Activated T-cell treated with anti-CD3 and anti-CD28 coated beads, Interleukin-2, amount 50 U/mL, for 72 hours (primary cell): ENCODE measurements around the gene OPTC. TPM values are rescaled to one million over a fixed set of nuclear protein-coding genes. Genes with fewer than 3 reads are reported as not detected.
"Not testable (repeated sequence)": the region's sequence is repeated elsewhere in the genome, so short reads cannot be mapped to it uniquely, and the experiment has no call there.

Experiments
- ATAC-seq, 2 donors: fragments of 150-1000 bp; cut with Tn5 transposase; replicated peaks in 1 of 2; 2 replicates each; pipeline ENCODE4 v1.10.0; 2021; ENCODE audit warnings: moderate library complexity in 2 of 2, mild to moderate bottlenecking in 1 of 2
- DNase-seq, 2 donors: peaks; one replicate each; pipeline ENCODE4 v3.0.0; 2021 to 2022; ENCODE audit warnings: mixed read lengths in 1 of 2
- H3K27ac Mint-ChIP-seq: one replicate; pipeline ENCODE4 v1.8.0; 2022; ENCODE audit warnings: mild to moderate bottlenecking, moderate library complexity, mixed read lengths
- H3K27me3 Mint-ChIP-seq: one replicate; pipeline ENCODE4 v1.8.0; 2022; ENCODE audit warnings: low read depth, mixed read lengths
- H3K36me3 Mint-ChIP-seq, 2 donors: one replicate each; pipeline ENCODE4 v1.8.0; 2022; ENCODE audit warnings: mixed read lengths in 2 of 2, mild to moderate bottlenecking in 1 of 2; ENCODE audit not compliant: insufficient read depth in 2 of 2
- H3K4me1 Mint-ChIP-seq: one replicate; pipeline ENCODE4 v1.8.0; 2022; ENCODE audit warnings: low read depth, mixed read lengths
- H3K4me3 Mint-ChIP-seq, 2 donors: one replicate each; pipeline ENCODE4 v1.8.0; 2022; ENCODE audit warnings: mild to moderate bottlenecking in 2 of 2, mixed read lengths in 2 of 2, moderate library complexity in 2 of 2
- H3K9me3 Mint-ChIP-seq, 2 donors: one replicate each; pipeline ENCODE4 v1.8.0; 2022; ENCODE audit warnings: mixed read lengths in 2 of 2
- total RNA-seq, 2 donors: library from RNA; stranded (reverse); gene quantifications; one replicate each; pipeline ENCODE4 v1.2.3, GENCODE V29; 2022

OPTC gene
- total RNA-seq, 2 donors from 2014 or later: not detected

DNA sequence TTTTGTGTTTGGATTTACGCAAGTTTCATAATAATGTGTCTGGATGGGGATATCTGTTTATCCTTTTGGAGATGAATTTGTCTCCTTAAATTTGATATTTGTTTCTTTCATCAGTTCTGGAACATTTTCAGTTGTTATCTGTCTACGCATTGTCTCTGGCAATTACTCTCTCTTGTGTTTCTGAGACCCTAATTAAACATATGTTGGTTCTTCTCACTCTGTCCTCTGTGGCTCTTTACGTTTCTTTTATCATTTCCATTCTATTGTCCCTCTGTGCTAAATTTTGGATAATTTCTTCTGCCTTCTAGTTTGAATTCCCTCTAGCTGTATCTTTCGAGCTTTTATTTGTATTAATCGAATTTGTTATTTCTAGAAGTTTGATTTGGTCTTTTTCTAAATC, 35.9 kb upstream of the OPTC start:
- H3K27me3 Mint-ChIP-seq: peaks cover 6% of the 10 kb centered on the region

DNA sequence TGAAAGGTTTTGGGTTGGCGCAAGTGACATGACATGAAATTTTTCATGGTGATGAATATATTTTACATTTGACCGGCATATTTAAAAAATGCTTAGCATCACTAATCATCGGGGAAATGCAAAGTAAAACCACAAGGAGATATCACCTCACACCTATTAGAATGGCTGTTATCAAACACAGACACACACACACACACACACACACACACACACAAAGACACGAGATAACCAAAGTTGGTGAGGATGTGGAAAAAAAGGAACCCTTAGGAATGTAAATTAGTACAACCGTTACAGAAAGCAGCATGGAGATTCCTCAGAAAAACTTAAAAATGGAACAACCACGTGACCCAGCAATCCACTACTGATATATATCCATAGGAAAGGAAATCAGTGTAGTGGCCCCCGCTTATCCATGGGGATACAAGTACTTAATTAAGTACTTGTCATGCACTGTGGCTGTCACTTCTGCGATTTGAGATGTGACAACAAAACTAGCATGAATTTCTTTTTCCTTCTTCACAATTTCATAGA, 34.2 kb upstream of the OPTC start:
- Mint-ChIP-seq H3K9me3 (no peaks in the 10 kb centered on the region), H3K4me1 (no peaks in the 10 kb centered on the region), H3K36me3 (no peaks in the 10 kb centered on the region), H3K27ac (no peak overlapping the region), H3K27me3 (peaks cover 16% of the 10 kb centered on the region), H3K4me3 (no peak overlapping the region)
- ATAC-seq (no peak), DNase-seq (no peak)

More for the DNA sequence above, 35.9 kb upstream of the OPTC start:
- H3K4me3 Mint-ChIP-seq: no peak overlapping the region
- H3K27ac Mint-ChIP-seq: no peak overlapping the region
- peaks cover 0 to 1% of the 10 kb centered on the region in 2 donors for H3K36me3 Mint-ChIP-seq
- H3K4me1 Mint-ChIP-seq: no peaks in the 10 kb centered on the region
- no peak for DNase-seq
- no peak for ATAC-seq
- no peaks in the 10 kb centered on the region for H3K9me3 Mint-ChIP-seq

- ATAC-seq (no peak), DNase-seq (no peak)
- peaks cover 16% of the 10 kb centered on the region for H3K27me3 Mint-ChIP-seq
- H3K9me3 Mint-ChIP-seq: no peaks in the 10 kb centered on the region
- H3K36me3 Mint-ChIP-seq: no peaks in the 10 kb centered on the region
- H3K27ac Mint-ChIP-seq: no peak overlapping the region
- no peaks in the 10 kb centered on the region for H3K4me1 Mint-ChIP-seq
- no peak overlapping the region for H3K4me3 Mint-ChIP-seq
Measured at GRCh38 chr1:203461717-203462116, 32.2 kb upstream of the OPTC start.

DNA sequence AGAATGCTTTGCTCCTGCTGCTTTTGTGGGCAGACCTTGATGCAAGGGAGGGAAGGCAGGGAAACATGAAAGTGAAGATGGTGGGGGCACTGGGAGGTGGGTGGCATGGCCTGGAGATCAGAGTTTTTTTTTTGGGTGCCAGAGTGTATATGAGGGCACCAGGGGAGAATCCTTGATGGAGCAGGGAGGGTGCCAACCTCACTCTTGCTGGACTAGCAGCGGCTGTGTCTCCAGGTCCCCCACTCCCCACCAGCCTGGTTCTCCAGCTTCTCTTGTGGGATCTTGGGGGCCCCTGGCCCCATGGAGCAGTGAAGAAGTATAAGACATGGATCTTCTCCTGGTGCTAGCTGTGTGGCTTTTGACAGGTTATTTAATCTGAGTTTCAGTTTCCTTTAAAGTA, 31.8 kb upstream of the OPTC start:
- H3K36me3 Mint-ChIP-seq: no peaks in the 10 kb centered on the region
- ATAC-seq: no peak
- no peak overlapping the region for H3K27ac Mint-ChIP-seq
- no peak overlapping the region for H3K4me3 Mint-ChIP-seq
- peaks cover 16% of the 10 kb centered on the region for H3K27me3 Mint-ChIP-seq
- no peak for DNase-seq
- H3K9me3 Mint-ChIP-seq: no peaks in the 10 kb centered on the region
- H3K4me1 Mint-ChIP-seq: no peaks in the 10 kb centered on the region

DNA sequence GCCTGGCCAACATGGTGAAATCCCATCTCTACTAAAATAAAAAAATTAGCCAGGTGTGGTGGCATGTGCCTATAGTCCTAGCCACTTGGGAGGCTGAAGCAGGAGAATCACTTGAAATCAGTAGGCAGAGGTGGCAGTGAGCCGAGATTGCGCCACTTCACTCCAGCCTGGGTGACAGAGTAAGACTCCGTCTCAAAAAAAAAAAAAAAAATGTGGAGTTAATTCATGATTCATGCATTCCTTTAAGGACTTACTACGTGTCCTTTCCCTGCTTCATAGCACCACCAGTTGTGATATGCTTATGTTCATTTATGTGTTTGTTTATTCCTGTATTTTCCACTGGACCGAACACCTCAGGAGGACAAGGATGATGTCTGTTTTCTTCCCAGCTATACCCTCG, 31.1 kb upstream of the OPTC start:
- H3K27me3 Mint-ChIP-seq: peaks cover 16% of the 10 kb centered on the region

DNA sequence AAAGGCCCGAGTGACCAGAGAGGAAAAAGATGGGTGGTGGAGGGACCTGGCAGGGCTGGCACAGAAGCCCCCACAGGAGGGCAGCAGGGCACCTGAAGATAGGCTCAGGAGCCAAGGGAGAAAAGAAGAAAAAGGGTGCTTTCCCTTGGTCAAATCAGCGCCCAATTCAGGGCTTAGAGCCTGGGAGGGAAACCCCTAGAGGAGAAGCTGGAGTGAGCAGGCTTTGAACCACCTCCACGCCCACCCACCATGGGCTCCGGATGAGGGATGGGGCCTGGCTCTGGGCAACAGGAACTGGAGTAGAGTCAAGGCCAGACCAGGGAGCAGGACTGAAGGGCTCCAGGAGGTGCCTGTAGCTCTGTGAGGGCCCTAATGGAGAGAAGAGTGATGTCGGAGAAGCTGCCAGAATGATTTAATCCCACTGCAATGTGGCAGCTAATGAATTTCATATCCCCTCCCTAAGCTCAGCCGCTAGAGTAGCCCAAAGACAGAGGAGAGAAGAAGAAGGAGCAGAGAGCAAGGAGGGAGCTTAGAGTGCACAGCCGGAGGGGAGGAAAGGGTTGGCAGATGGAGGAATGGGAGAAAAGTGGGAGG, 30.4 kb upstream of the OPTC start:
- H3K4me1 Mint-ChIP-seq: no peaks in the 10 kb centered on the region
- no peaks in the 10 kb centered on the region for H3K9me3 Mint-ChIP-seq
- peaks cover 20% of the 10 kb centered on the region for H3K27me3 Mint-ChIP-seq
- ATAC-seq: no peak
- H3K36me3 Mint-ChIP-seq: no peaks in the 10 kb centered on the region
- H3K4me3 Mint-ChIP-seq: no peak overlapping the region
- no peak for DNase-seq
- H3K27ac Mint-ChIP-seq: no peak overlapping the region

More for the DNA sequence above, 31.1 kb upstream of the OPTC start:
- H3K9me3 Mint-ChIP-seq: no peaks in the 10 kb centered on the region
- no peak overlapping the region for H3K27ac Mint-ChIP-seq
- no peak overlapping the region for H3K4me3 Mint-ChIP-seq
- DNase-seq (no peak), ATAC-seq (no peak)
- H3K4me1 Mint-ChIP-seq: no peaks in the 10 kb centered on the region
- no peaks in the 10 kb centered on the region for H3K36me3 Mint-ChIP-seq

- H3K4me1 Mint-ChIP-seq: no peaks in the 10 kb centered on the region
- ATAC-seq (no peak), DNase-seq (no peak)
- no peak overlapping the region for H3K4me3 Mint-ChIP-seq
- no peaks in the 10 kb centered on the region for H3K9me3 Mint-ChIP-seq
- no peak overlapping the region for H3K27ac Mint-ChIP-seq
- no peaks in the 10 kb centered on the region for H3K36me3 Mint-ChIP-seq
- H3K27me3 Mint-ChIP-seq: peaks cover 22% of the 10 kb centered on the region
Measured at GRCh38 chr1:203464226-203464625, 29.7 kb upstream of the OPTC start.

DNA sequence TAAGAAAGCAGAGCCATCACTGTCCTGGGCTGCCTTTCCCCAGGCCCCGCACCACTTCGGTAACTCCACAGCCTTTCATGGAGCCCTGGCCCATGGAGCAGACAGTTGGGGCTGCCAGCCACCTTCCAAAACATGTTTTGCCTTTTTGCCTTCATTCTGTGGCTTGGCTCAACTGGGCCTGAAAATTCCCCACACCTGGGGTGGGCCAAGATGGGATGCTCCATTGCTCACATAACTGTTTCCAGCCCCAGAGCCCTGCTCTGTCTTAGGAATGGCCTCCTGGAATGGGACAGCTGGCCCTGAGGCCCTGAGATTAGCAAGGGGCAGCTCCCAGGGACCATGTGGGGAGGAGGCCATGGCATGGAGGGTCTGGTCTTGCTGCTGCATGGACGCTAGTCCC, 29.2 kb upstream of the OPTC start:
- ATAC-seq: no peak
- Mint-ChIP-seq H3K27ac (no peak overlapping the region), H3K4me3 (no peak overlapping the region), H3K27me3 (peaks cover 22% of the 10 kb centered on the region), H3K36me3 (no peaks in the 10 kb centered on the region), H3K4me1 (no peaks in the 10 kb centered on the region), H3K9me3 (no peaks in the 10 kb centered on the region)
- no peak for DNase-seq

GRCh38 chr1:203465146-203465798, 28.7 kb upstream of the OPTC start:
- Mint-ChIP-seq H3K27ac (no peak overlapping the region), H3K4me1 (no peaks in the 10 kb centered on the region), H3K4me3 (no peak overlapping the region), H3K9me3 (no peaks in the 10 kb centered on the region), H3K27me3 (peaks cover 26% of the 10 kb centered on the region), H3K36me3 (no peaks in the 10 kb centered on the region)
- DNase-seq (no peak), ATAC-seq (no peak)

DNA sequence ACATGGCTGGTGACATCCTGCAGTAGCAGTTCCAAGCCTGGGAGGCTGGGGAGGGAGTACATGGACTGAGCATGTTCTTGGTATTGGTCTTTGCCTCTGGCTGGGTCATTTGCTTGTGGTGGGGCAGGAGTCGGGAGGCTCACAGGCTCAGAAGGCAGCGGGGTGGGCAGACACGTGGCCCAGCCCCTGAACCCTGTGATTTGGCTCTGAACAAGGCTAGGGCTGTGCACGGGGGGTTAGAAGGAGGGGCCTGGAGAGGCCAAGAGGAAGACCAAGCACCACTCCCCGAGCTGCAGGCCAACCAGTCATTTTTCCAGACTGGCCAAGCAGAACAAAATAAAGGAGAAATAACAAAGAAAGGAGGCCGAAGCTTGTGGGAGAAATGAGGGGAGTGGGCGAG, 28.0 kb upstream of the OPTC start:
- Mint-ChIP-seq H3K27ac (no peak overlapping the region), H3K27me3 (peaks cover 27% of the 10 kb centered on the region), H3K4me3 (no peak overlapping the region), H3K4me1 (no peaks in the 10 kb centered on the region), H3K9me3 (no peaks in the 10 kb centered on the region), H3K36me3 (no peaks in the 10 kb centered on the region)
- ATAC-seq (no peak), DNase-seq (no peak)

DNA sequence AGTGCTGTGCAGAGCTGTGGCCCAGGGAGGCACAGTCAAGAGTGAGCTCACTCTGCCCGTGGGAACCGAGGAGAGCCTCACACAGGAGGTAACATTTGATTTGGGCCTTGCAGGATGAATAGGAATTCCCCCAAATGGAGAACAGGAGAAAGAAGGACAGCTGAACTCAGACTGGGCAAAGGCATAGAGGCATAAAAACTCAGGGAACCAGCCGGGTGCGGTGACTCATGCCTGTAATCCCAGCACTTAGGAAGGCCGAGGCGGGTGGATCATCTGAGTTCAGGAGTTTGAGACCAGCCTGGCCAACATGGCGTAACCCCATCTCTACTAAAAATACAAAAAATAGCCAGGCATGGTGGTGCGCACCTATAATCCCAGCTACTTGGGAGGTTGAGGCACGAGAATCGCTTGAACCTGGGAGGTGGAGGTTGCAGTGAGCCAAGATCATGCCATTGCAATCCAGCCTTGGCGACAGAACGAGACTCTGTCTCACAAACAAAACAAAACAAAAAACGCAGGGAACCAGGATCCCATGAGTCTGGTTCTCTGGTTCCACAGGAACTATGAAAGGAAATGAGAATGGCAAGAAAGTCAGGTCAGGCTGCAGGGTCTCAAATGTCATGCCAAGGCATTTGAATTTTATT, 26.9 kb upstream of the OPTC start:
- H3K9me3 Mint-ChIP-seq, ATAC-seq: not testable (repeated sequence)

GRCh38 chr1:203467550-203467921, 26.4 kb upstream of the OPTC start:
- H3K27me3 Mint-ChIP-seq: peaks cover 23% of the 10 kb centered on the region
- H3K4me3 Mint-ChIP-seq: no peak overlapping the region
- no peaks in the 10 kb centered on the region for H3K4me1 Mint-ChIP-seq
- no peaks in the 10 kb centered on the region for H3K36me3 Mint-ChIP-seq
- H3K9me3 Mint-ChIP-seq: no peaks in the 10 kb centered on the region
- no peak overlapping the region for H3K27ac Mint-ChIP-seq
- DNase-seq (no peak), ATAC-seq (no peak)

More for the DNA sequence above, 26.9 kb upstream of the OPTC start:
- peaks cover 23% of the 10 kb centered on the region for H3K27me3 Mint-ChIP-seq
- H3K4me1 Mint-ChIP-seq, H3K36me3 Mint-ChIP-seq, H3K4me3 Mint-ChIP-seq, DNase-seq, H3K27ac Mint-ChIP-seq: not testable (repeated sequence)

DNA sequence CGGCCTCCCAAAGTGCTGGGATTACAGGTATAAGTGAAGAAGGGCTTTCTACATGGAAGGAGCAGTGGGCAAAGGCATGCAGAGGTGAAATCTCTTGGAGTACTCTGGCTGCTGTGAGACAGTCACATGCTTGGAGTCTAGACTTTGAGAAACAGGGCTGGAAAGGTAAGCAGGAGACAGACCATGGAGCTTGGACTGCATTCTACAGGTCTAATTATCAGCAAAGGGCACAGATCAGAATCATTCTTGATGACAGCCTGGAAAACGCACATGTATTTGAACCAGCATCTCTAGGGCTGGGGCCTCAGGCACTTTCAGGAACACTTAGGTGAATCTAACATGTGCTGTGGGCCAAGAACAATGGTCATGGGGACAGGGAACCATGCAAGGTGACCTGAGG, 25.6 kb upstream of the OPTC start:
- Mint-ChIP-seq H3K27me3 (peaks cover 21% of the 10 kb centered on the region), H3K36me3 (no peaks in the 10 kb centered on the region), H3K4me3 (no peak overlapping the region), H3K4me1 (no peaks in the 10 kb centered on the region), H3K9me3 (no peaks in the 10 kb centered on the region), H3K27ac (no peak overlapping the region)
- DNase-seq (no peak), ATAC-seq (no peak)
